HepG2 (cell line): ENCODE measurements around the gene DHH. TPM values are rescaled to one million over a fixed set of nuclear protein-coding genes. Genes with fewer than 3 reads are reported as not detected.

Source experiments
- ATF4 ChIP-seq, 2 experiments: fragments of 450-650 bp in 1 of 2; sonication (generic) in 1 of 2; formaldehyde crosslinking; IDR thresholded peaks; 2 replicates each; pipeline versions ENCODE4 v1.5.0 to v1.8.0; 2020 to 2022; ENCODE audit warnings: mild to moderate bottlenecking in 1 of 2, missing genetic modification reagents in 1 of 2
- BHLHE40 ChIP-seq: IDR thresholded peaks from 2 replicates; pipeline ENCODE4 v1.6.1; 2011; ENCODE audit warnings: low read length, improper control_type of control experiment
- CBX2 ChIP-seq, 2 experiments: fragments of 200-600 bp in 1 of 2; sonication (generic); formaldehyde crosslinking in 1 of 2; IDR thresholded peaks; 2 replicates each; pipeline versions ENCODE4 v1.7.0 to v1.8.1; 2018 to 2022; ENCODE audit warnings: low read depth in 2 of 2, low read length in 1 of 2, mild to moderate bottlenecking in 1 of 2, missing genetic modification reagents in 1 of 2
- CCDC6 ChIP-seq: sonication (generic); formaldehyde crosslinking; IDR thresholded peaks from 2 replicates; pipeline ENCODE4 v1.8.1; 2022; ENCODE audit warnings: mild to moderate bottlenecking, missing genetic modification reagents, moderate library complexity
- CREM ChIP-seq, 2 experiments: sonication (generic) in 1 of 2; formaldehyde crosslinking in 1 of 2; IDR thresholded peaks; 2 replicates each; pipeline versions ENCODE4 v1.4.0 to v1.6.1; 2016 to 2020; ENCODE audit warnings: antibody characterized with exemption in 1 of 2, mild to moderate bottlenecking in 1 of 2, missing genetic modification reagents in 1 of 2
- E2F2 ChIP-seq: sonication (generic); formaldehyde crosslinking; IDR thresholded peaks from 2 replicates; pipeline ENCODE4 v1.4.0; 2020; ENCODE audit warnings: missing genetic modification reagents, borderline replicate concordance
- FOXK1 ChIP-seq: sonication (generic); formaldehyde crosslinking; IDR thresholded peaks from 2 replicates; pipeline ENCODE4 v1.4.0; 2020; ENCODE audit warnings: low read depth, missing genetic modification reagents, borderline replicate concordance
- IKZF1 ChIP-seq: fragments of 450-650 bp; IDR thresholded peaks from 2 replicates; pipeline ENCODE4 v1.7.1; 2016
- JUND ChIP-seq: sonication (generic); formaldehyde crosslinking; IDR thresholded peaks from 2 replicates; pipeline ENCODE4 v1.8.0; 2022; ENCODE audit warnings: mild to moderate bottlenecking, missing genetic modification reagents
- KAT7 ChIP-seq: IDR thresholded peaks from 2 replicates; pipeline ENCODE4 v1.6.1; 2018; ENCODE audit warnings: borderline replicate concordance, missing compliant biosample characterization
- KDM2A ChIP-seq: sonication (generic); formaldehyde crosslinking; IDR thresholded peaks from 2 replicates; pipeline ENCODE4 v1.4.0; 2020; ENCODE audit warnings: low read depth, missing genetic modification reagents, borderline replicate concordance
- MTA3 ChIP-seq: sonication (generic); formaldehyde crosslinking; IDR thresholded peaks from 2 replicates; pipeline ENCODE4 v1.4.0; 2020; ENCODE audit warnings: missing genetic modification reagents
- NBN ChIP-seq: fragments of 450-650 bp; conservative IDR thresholded peaks from 2 replicates; pipeline ENCODE4 v1.6.1; 2017
- NFRKB ChIP-seq: fragments of 450-650 bp; IDR thresholded peaks from 2 replicates; pipeline ENCODE4 v1.6.1; 2017
- NFYC ChIP-seq: IDR thresholded peaks from 2 replicates; pipeline ENCODE4 v1.6.1; 2016; ENCODE audit warnings: missing genetic modification reagents, missing compliant biosample characterization
- REL ChIP-seq: sonication (generic); formaldehyde crosslinking; conservative IDR thresholded peaks from 2 replicates; pipeline ENCODE4 v1.8.0; 2022; ENCODE audit warnings: mild to moderate bottlenecking, missing genetic modification reagents, moderate library complexity
- RFX3 ChIP-seq: IDR thresholded peaks from 2 replicates; pipeline ENCODE4 v1.6.1; 2016; ENCODE audit warnings: missing biosample characterization, missing genetic modification reagents
- YEATS4 ChIP-seq: sonication (generic); formaldehyde crosslinking; IDR thresholded peaks from 2 replicates; pipeline ENCODE4 v1.4.0; 2020; ENCODE audit warnings: missing genetic modification reagents, borderline replicate concordance
- ZBTB25 ChIP-seq: IDR thresholded peaks from 2 replicates; pipeline ENCODE4 v1.6.1; 2018; ENCODE audit warnings: missing genetic modification reagents
- ZNF543 ChIP-seq: sonication (generic); formaldehyde crosslinking; IDR thresholded peaks from 2 replicates; pipeline ENCODE4 v1.4.0; 2020; ENCODE audit warnings: mild to moderate bottlenecking, missing genetic modification reagents
- ZNF772 ChIP-seq: sonication (generic); formaldehyde crosslinking; IDR thresholded peaks from 2 replicates; pipeline ENCODE4 v1.5.0; 2020; ENCODE audit warnings: mild to moderate bottlenecking, missing genetic modification reagents
- ZNF781 ChIP-seq: sonication (generic); formaldehyde crosslinking; IDR thresholded peaks from 2 replicates; pipeline ENCODE4 v1.5.1; 2020; ENCODE audit warnings: borderline replicate concordance, mild to moderate bottlenecking, missing genetic modification reagents; ENCODE audit errors: not compliant biosample characterization
- polyA plus RNA-seq, 8 experiments: library from polyadenylated mRNA; depleted of rRNA in 3 of 8; stranded (reverse) in 7 of 8; unstranded in 1 of 8; fragments of >200 nt; fragmentation: Illumina TruSeq in 4 of 8; extraction: Trizol in 4 of 8; gene quantifications; 2 replicates each; pipeline versions ENCODE4 v1.2.1 to v1.2.3, GENCODE V29; 2011 to 2016; ENCODE audit warnings: low read depth in 4 of 8, missing spikeins in 1 of 8, mixed read lengths in 1 of 8; ENCODE audit not compliant: insufficient read depth in 1 of 8
- total RNA-seq, 5 experiments: library from RNA; depleted of rRNA; stranded (reverse); fragments of >200 nt; fragmentation: Illumina TruSeq; extraction: Trizol; gene quantifications; 2 replicates each; pipeline ENCODE4 v1.2.3, GENCODE V29; 2016; ENCODE audit warnings: low read depth in 1 of 5
- TF ChIP-seq, protein P1 (sequence below): sonication (generic); formaldehyde crosslinking; IDR thresholded peaks from 2 replicates; pipeline ENCODE4 v1.4.0; 2020; ENCODE audit warnings: missing genetic modification reagents
- TF ChIP-seq, protein P2 (sequence below): sonication (generic); formaldehyde crosslinking; IDR thresholded peaks from 2 replicates; pipeline ENCODE4 v1.8.0; 2022; ENCODE audit warnings: low read depth, missing genetic modification reagents

DHH gene
- total and polyA plus RNA-seq, 2 of the 13 experiments (the other 11 are each of a cell fraction or from before 2014, with no cell fraction given) = not detected

DNA sequence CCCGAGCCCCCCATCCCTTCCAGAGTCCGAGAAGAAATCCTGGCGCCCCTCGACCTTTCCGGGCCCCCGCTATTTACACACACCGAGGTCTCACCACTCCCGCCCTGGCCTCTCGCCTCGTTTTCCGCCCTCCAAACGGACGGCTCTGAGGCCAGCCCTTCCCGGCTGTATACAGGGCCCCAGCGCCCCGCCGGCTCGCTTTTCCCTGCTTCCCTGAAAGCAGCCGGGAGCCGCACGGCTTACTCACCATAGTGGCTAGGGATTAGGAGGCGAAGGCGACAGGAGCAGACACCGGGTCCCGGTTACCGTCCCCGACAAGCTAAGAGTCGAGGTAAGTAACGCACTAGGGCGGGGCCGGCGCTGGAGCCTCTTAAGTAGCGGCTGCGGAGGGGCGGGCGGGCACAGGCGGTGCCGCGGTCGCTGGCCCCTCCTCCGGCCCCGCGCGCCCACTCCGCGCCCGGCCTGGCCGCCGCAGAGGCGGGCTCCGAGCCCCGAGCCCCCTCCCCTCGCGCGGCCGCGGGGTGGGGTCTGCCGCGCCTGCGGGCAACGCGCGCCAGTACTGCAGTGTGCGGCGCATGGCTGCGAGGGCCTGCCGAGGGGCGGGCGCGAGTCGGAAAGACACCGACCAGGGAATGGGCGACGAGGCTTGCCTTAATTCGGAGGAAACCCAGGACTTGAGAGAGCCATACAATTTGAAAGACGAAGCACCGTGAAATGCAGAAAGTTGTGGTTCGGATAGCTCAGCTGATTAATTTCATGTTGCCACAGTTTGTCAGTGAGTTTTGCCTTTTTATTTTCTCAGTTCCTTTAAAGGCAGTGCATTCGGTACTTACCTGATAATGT is 36.7 kb upstream of the DHH start, which contains the start of gene TUBA1B (continued):
- TF ChIP-seq E2F2 (CRISPR knock-in tag) = no peak
- TF ChIP-seq YEATS4 (CRISPR knock-in tag) = peak; percentile 19
- no peak for TF ChIP-seq MTA3
- TF ChIP-seq CREM (IDR thresholded peaks at IDR 0.05) = 0 out of 2 replicates have a peak, but pooled peaks have one; percentile 5
- no peak for TF ChIP-seq CREM (CRISPR knock-in tag; IDR thresholded peaks at IDR 0.05)
- no peak; the same call in 1 of the 2 replicates for TF ChIP-seq ZNF543
- 0 out of 2 replicates have a peak, but pooled peaks have one; percentile 36 for TF ChIP-seq NFYC (CRISPR knock-in tag)
- TF ChIP-seq, protein P1, sequence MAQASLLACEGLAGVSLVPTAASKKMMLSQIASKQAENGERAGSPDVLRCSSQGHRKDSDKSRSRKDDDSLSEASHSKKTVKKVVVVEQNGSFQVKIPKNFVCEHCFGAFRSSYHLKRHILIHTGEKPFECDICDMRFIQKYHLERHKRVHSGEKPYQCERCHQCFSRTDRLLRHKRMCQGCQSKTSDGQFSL (CRISPR knock-in tag) = 0 out of 2 replicates have a peak, but pooled peaks have one; percentile 28
- TF ChIP-seq KDM2A (CRISPR knock-in tag) = peak; percentile 16; the same call in 1 of the 2 replicates
- no peak for TF ChIP-seq RFX3 (CRISPR knock-in tag)
- no peak for TF ChIP-seq KAT7 (CRISPR knock-in tag)
- peak; percentile 78; the same call in 1 of the 2 replicates for TF ChIP-seq ZNF772 (CRISPR knock-in tag)
- TF ChIP-seq REL (CRISPR knock-in tag) = no peak
- no peak for TF ChIP-seq JUND (CRISPR knock-in tag)
- TF ChIP-seq BHLHE40 = no peak
- no peak for TF ChIP-seq FOXK1 (CRISPR knock-in tag)
- no peak for TF ChIP-seq ZBTB25 (CRISPR knock-in tag)
- TF ChIP-seq ZNF781 = no peak
- TF ChIP-seq CCDC6 (CRISPR knock-in tag) = peak; percentile 95; the same call in 1 of the 2 replicates
- no peak for TF ChIP-seq IKZF1
- TF ChIP-seq ATF4 (CRISPR knock-in tag; IDR thresholded peaks at IDR 0.05) = no peak
- no peak for TF ChIP-seq NBN
- TF ChIP-seq NFRKB = no peak
- TF ChIP-seq CBX2 (IDR thresholded peaks at IDR 0.05; ENCODE audit: low read depth, low read length) = no peak
- TF ChIP-seq CBX2 (CRISPR knock-in tag; IDR thresholded peaks at IDR 0.05; ENCODE audit: low read depth) = no peak
- TF ChIP-seq, protein P2, sequence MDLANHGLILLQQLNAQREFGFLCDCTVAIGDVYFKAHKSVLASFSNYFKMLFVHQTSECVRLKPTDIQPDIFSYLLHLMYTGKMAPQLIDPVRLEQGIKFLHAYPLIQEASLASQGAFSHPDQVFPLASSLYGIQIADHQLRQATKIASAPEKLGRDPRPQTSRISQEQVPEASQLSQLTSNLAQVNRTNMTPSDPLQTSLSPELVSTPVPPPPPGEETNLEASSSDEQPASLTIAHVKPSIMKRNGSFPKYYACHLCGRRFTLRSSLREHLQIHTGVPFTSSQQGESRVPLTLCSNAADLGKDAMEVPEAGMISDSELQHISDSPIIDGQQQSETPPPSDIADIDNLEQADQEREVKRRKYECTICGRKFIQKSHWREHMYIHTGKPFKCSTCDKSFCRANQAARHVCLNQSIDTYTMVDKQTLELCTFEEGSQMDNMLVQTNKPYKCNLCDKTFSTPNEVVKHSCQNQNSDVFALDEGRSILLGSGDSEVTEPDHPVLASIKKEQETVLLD (CRISPR knock-in tag) = no peak
